IMR-90 (cell line): ENCODE results near the gene SLC9A9. TPM values are rescaled to one million over a fixed set of nuclear protein-coding genes. Genes with fewer than 3 reads are reported as not detected.

Experiments
- ATAC-seq: fragments of 200-7000 bp; cut with Tn5 transposase; 2 replicates; pipeline ENCODE4 v1.9.1; 2020; ENCODE audit warnings: low read depth, mild to moderate bottlenecking, moderate library complexity
- BruUV-seq: library from RNA; stranded (reverse); fragments of 400-500 nt; replicated peaks from 2 replicates; lab custom pipeline; 2021; lab: Mats Ljungman, UMichigan
- CTCF ChIA-PET: fragments of 300-600 bp; formaldehyde crosslinking; extraction: SDS; loops from one replicate; lab custom pipeline; 2021; ENCODE audit warnings: antibody characterized with exemption; lab: Yijun Ruan, JAX
- POLR2A ChIA-PET: fragments of 300-600 bp; sonication (Branson Sonifier 250); formaldehyde crosslinking; loops from one replicate; lab custom pipeline; 2022; ENCODE audit warnings: antibody characterized with exemption; ENCODE audit not compliant: unreplicated experiment; lab: Charles Lee
- DNase-seq: peaks from one replicate; pipeline ENCODE4 v3.0.0; 2013
- H2AFZ ChIP-seq: replicated peaks from 2 replicates; pipeline ENCODE3; 2013; ENCODE audit warnings: low read length, mild to moderate bottlenecking; ENCODE audit not compliant: poor library complexity
- H2AK5ac ChIP-seq: 2 replicates; pipeline ENCODE4 v1.6.1; 2013; ENCODE audit warnings: low read depth, low read length, inconsistent platforms
- H2AK9ac ChIP-seq: replicated peaks from 2 replicates; pipeline ENCODE3; 2013; ENCODE audit warnings: mild to moderate bottlenecking, low read depth, low read length, moderate library complexity; ENCODE audit not compliant: poor library complexity
- H2BK120ac ChIP-seq: 2 replicates; pipeline ENCODE4 v1.6.1; 2013; ENCODE audit warnings: low read depth, low read length, inconsistent platforms
- H2BK15ac ChIP-seq: 3 replicates; pipeline ENCODE4 v1.6.1; 2013; ENCODE audit warnings: low read depth, low read length, inconsistent platforms
- H2BK20ac ChIP-seq: 2 replicates; pipeline ENCODE4 v1.6.1; 2013; ENCODE audit warnings: low read depth, mild to moderate bottlenecking, inconsistent platforms, low read length, moderate library complexity
- H2BK5ac ChIP-seq: 2 replicates; pipeline ENCODE4 v1.6.1; 2013; ENCODE audit warnings: mild to moderate bottlenecking, low read depth, low read length, inconsistent platforms; ENCODE audit not compliant: poor library complexity, severe bottlenecking
- H3K14ac ChIP-seq: replicated peaks from 2 replicates; pipeline ENCODE4 v1.6.1; 2013; ENCODE audit warnings: low read depth, low read length, inconsistent platforms
- H3K18ac ChIP-seq: 2 replicates; pipeline ENCODE4 v1.6.1; 2013; ENCODE audit warnings: low read depth, low read length, control low read depth
- H3K23ac ChIP-seq: 2 replicates; pipeline ENCODE4 v1.6.1; 2013; ENCODE audit warnings: low read depth, low read length, inconsistent platforms
- H3K27ac ChIP-seq: 2 replicates; pipeline ENCODE4 v1.5.1; 2013; ENCODE audit warnings: mild to moderate bottlenecking, control low read depth, low read length; ENCODE audit not compliant: insufficient read depth
- H3K27me3 ChIP-seq: 2 replicates; pipeline ENCODE4 v1.6.1; 2013; ENCODE audit warnings: low read length; ENCODE audit not compliant: control insufficient read depth, insufficient read depth
- H3K36me3 ChIP-seq: 2 replicates; pipeline ENCODE4 v1.6.1; 2013; ENCODE audit warnings: low read length, mixed read lengths; ENCODE audit not compliant: control insufficient read depth, insufficient read depth
- H3K4ac ChIP-seq: 2 replicates; pipeline ENCODE4 v1.6.1; 2013; ENCODE audit warnings: low read depth, low read length, inconsistent platforms
- H3K4me1 ChIP-seq: 2 replicates; pipeline ENCODE4 v1.6.1; 2013; ENCODE audit warnings: low read length, mixed read lengths; ENCODE audit not compliant: control insufficient read depth, insufficient read depth
- H3K4me2 ChIP-seq: 2 replicates; pipeline ENCODE4 v1.6.1; 2013; ENCODE audit warnings: low read depth, mild to moderate bottlenecking, control low read depth, low read length, moderate library complexity
- H3K4me3 ChIP-seq: 2 replicates; pipeline ENCODE4 v1.5.1; 2013; ENCODE audit warnings: low read depth, mild to moderate bottlenecking, control low read depth, low read length, moderate library complexity; ENCODE audit not compliant: insufficient read depth
- H3K56ac ChIP-seq: 2 replicates; pipeline ENCODE4 v1.6.1; 2013; ENCODE audit warnings: low read length, inconsistent platforms; ENCODE audit not compliant: insufficient read depth; ENCODE audit errors: extremely low read depth
- H3K79me1 ChIP-seq, 2 experiments: 2 replicates each; pipeline ENCODE4 v1.6.1; 2013; ENCODE audit warnings: low read length in 2 of 2, inconsistent platforms in 1 of 2, low read depth in 1 of 2
- H3K9ac ChIP-seq: 2 replicates; pipeline ENCODE4 v1.6.1; 2013; ENCODE audit warnings: low read depth, low read length, control low read depth
- H3K9me1 ChIP-seq: 2 replicates; pipeline ENCODE4 v1.6.1; 2013; ENCODE audit warnings: low read length, inconsistent platforms; ENCODE audit not compliant: insufficient read depth
- H3K9me3 ChIP-seq: 2 replicates; pipeline ENCODE4 v1.6.1; 2013; ENCODE audit warnings: low read length; ENCODE audit not compliant: control insufficient read depth, insufficient read depth
- H4K20me1 ChIP-seq: 2 replicates; pipeline ENCODE4 v1.6.1; 2013; ENCODE audit warnings: low read length, inconsistent platforms; ENCODE audit not compliant: insufficient read depth
- H4K5ac ChIP-seq: 2 replicates; pipeline ENCODE4 v1.6.1; 2013; ENCODE audit warnings: mild to moderate bottlenecking, low read depth, low read length, control low read depth
- H4K8ac ChIP-seq, 2 experiments: 2 replicates each; pipeline ENCODE4 v1.6.1; 2013; ENCODE audit warnings: low read depth in 2 of 2, low read length in 2 of 2, control low read depth in 1 of 2, inconsistent platforms in 1 of 2
- H4K91ac ChIP-seq: 2 replicates; pipeline ENCODE4 v1.6.1; 2013; ENCODE audit warnings: low read depth, low read length, inconsistent platforms; ENCODE audit not compliant: insufficient read depth
- BHLHE40 ChIP-seq: fragments of 150-350 bp; IDR thresholded peaks from 2 replicates; pipeline ENCODE4 v1.6.1; 2016; ENCODE audit warnings: mild to moderate bottlenecking, low read depth, low read length
- MAZ ChIP-seq: IDR thresholded peaks from 2 replicates; pipeline ENCODE4 v1.6.1; 2012; ENCODE audit warnings: low read depth, mild to moderate bottlenecking, low read length, improper control_type of control experiment, moderate library complexity, borderline replicate concordance
- NFE2L2 ChIP-seq: fragments of 150-350 bp; IDR thresholded peaks from 2 replicates; pipeline ENCODE4 v1.6.1; 2016; ENCODE audit warnings: low read depth, mild to moderate bottlenecking, low read length
- WGBS, 2 experiments: methylation state at CpG; one replicate each; pipeline versions ENCODE4 v1.1.5 to v1.1.7; 2013; ENCODE audit warnings: missing lambda C conversion rate in 2 of 2; ENCODE audit not compliant: insufficient read length in 1 of 2; ENCODE audit errors: extremely low coverage in 2 of 2; 5-methylcytosine and 5-hydroxymethylcytosine counted together
- dilution Hi-C: fragments of 300-500 bp; cut with HindIII; formaldehyde crosslinking; loops from one replicate; pipeline ENCODE4 v1.14.3; 2018; ENCODE audit warnings: low sequenced_read_pairs; ENCODE audit not compliant: unreplicated experiment
- in situ Hi-C: fragments of 300-500 bp; cut with MboI; formaldehyde crosslinking; loops from 3 replicates; pipeline ENCODE4 v1.14.3; 2019; ENCODE audit warnings: low sequenced_read_pairs, inconsistent platforms, mixed read lengths
- intact Hi-C: fragments of 100-400 bp; cut with micrococcal nuclease; formaldehyde crosslinking; loops from 2 replicates; pipeline ENCODE4 v1.10.0; 2022
- polyA plus RNA-seq, 3 experiments: library from polyadenylated mRNA; depleted of rRNA; stranded (reverse); fragments of >200 nt; gene quantifications; 2 replicates each; pipeline ENCODE4 v1.2.3, GENCODE V29; 2012; ENCODE audit warnings: low replicate concordance in 1 of 3
- total RNA-seq: library from RNA; depleted of rRNA; stranded (reverse); fragments of >200 nt; gene quantifications from 2 replicates; pipeline ENCODE4 v1.2.3, GENCODE V29; 2012

Gene SLC9A9
- total and polyA plus RNA-seq, 2 of the 4 experiments (the other 2 are of a cell fraction), result 1.4 to 2.3 TPM

- no TSS peak for BruUV-seq
- H4K20me1 ChIP-seq, result no peaks in the 10 kb centered on the region
- H2BK120ac ChIP-seq, result no peak overlapping the region
- ATAC-seq (no peak), DNase-seq (no peak)
- H2AK9ac ChIP-seq, result no peak overlapping the region
- H3K4me3 ChIP-seq, result no peak overlapping the region
- dilution Hi-C loops, result no loop called here
- ChIA-PET CTCF (no interaction called here), POLR2A (no interaction called here)
- H3K36me3 ChIP-seq, result no peaks in the 10 kb centered on the region
- intact Hi-C loops, result no loop called here
- no peaks in the 10 kb centered on the region; the same call in 1 of the 2 replicates for H3K4me1 ChIP-seq
- no peak overlapping the region for H2BK5ac ChIP-seq
- TF ChIP-seq MAZ (no peak), NFE2L2 (no peak), BHLHE40 (no peak)
- H2BK15ac ChIP-seq, result no peak overlapping the region
- H4K8ac ChIP-seq, result no peak overlapping the region
- H3K14ac ChIP-seq, result no peak overlapping the region
- H4K91ac ChIP-seq, result no peak overlapping the region
- H3K4ac ChIP-seq, result no peak overlapping the region
- H3K23ac ChIP-seq, result no peak overlapping the region
- H2AK5ac ChIP-seq, result no peak overlapping the region
- no peaks in the 10 kb centered on the region for H3K9me1 ChIP-seq
- no peak overlapping the region for H2BK20ac ChIP-seq
- no peak overlapping the region for H2AFZ ChIP-seq
- no peaks in the 10 kb centered on the region for H3K27me3 ChIP-seq
- no peak overlapping the region for H3K18ac ChIP-seq
- H3K4me2 ChIP-seq, result no peak overlapping the region
- H3K27ac ChIP-seq, result no peak overlapping the region
- H3K9me3 ChIP-seq, result no peaks in the 10 kb centered on the region
- no CpG with 5 or more reads among the region's 1 CpG for WGBS, 2 experiments
- H3K56ac ChIP-seq, result no peak overlapping the region
- no peak overlapping the region for H3K9ac ChIP-seq
- H4K5ac ChIP-seq, result no peak overlapping the region
- in situ Hi-C loops, result no loop called here
- H3K79me1 ChIP-seq, result no peaks in the 10 kb centered on the region
Measured at GRCh38 chr3:143754090-143754489, 94.2 kb downstream of the SLC9A9 start.
